Activated CD4-positive, alpha-beta memory T cell treated with anti-CD3 and anti-CD28 coated beads for 36 hours (primary cell): ENCODE data around the gene DBNDD2. TPM values are rescaled to one million over a fixed set of nuclear protein-coding genes. Genes with fewer than 3 reads are reported as not detected.
A peak's percentile ranks its signal among the peaks of the same experiment; 100 is the strongest.

ENCODE experiments used
- CTCF ChIA-PET: fragments of 350-600 bp; sonication (Branson Sonifier 250); formaldehyde crosslinking; loops from one replicate; lab custom pipeline; 2021; ENCODE audit warnings: antibody characterized with exemption, inconsistent platforms; lab: Charles Lee
- POLR2A ChIA-PET: fragments of 350-600 bp; sonication (Branson Sonifier 250); formaldehyde crosslinking; loops from one replicate; lab custom pipeline; 2021; ENCODE audit warnings: antibody characterized with exemption; lab: Charles Lee
- DNase-seq: peaks from one replicate; pipeline ENCODE4 v3.0.0-alpha.2; 2020
- H3K27ac Mint-ChIP-seq: one replicate; pipeline ENCODE4 v1.8.0; 2021; ENCODE audit warnings: mixed read lengths
- H3K27me3 Mint-ChIP-seq: one replicate; pipeline ENCODE4 v1.8.0; 2021; ENCODE audit warnings: mixed read lengths
- H3K36me3 Mint-ChIP-seq: one replicate; pipeline ENCODE4 v1.8.0; 2021; ENCODE audit warnings: mixed read lengths
- H3K4me1 Mint-ChIP-seq: one replicate; pipeline ENCODE4 v1.8.0; 2021; ENCODE audit warnings: low read depth, mixed read lengths
- H3K4me3 Mint-ChIP-seq: one replicate; pipeline ENCODE4 v1.8.0; 2021; ENCODE audit warnings: mild to moderate bottlenecking, mixed read lengths
- H3K9me3 Mint-ChIP-seq: one replicate; pipeline ENCODE4 v1.8.0; 2021; ENCODE audit warnings: mixed read lengths
- intact Hi-C: fragments of 100-400 bp; cut with micrococcal nuclease; formaldehyde crosslinking; loops from one replicate; pipeline ENCODE4 v1.15.1; 2023
- total RNA-seq, 2 experiments: library from RNA; stranded (reverse); gene quantifications; one replicate each; pipeline ENCODE4 v1.2.3, GENCODE V29; 2021

DBNDD2 gene
- 10 to 100 TPM; 21.6 to 22.6 TPM for total RNA-seq

GRCh38 chr20:45407783-45408645, at the start of gene DBNDD2:
DBNDD2 (plus strand) TSS chr20:45408289; CDS start chr20:45408468, 179 bp downstream.
- POLR2A ChIA-PET: interaction anchor here (0.6 to 1.4 kb wide), 4 partner anchors 8 to 34 kb away, joined by 3 to 10 read pairs (median 4); partner anchors contain the start of gene PIGT
- CTCF ChIA-PET: interaction anchor here (1.1 to 1.7 kb wide), 5 partner anchors 29 to 363 kb away, joined by 3 to 14 read pairs (median 7); partner anchors contain the start of gene SYS1
- DNase-seq: peak; percentile 33
- intact Hi-C loops: loop anchor here (1.0 kb wide), 1 partner anchor 7 kb away; no protein-coding TSS in a partner anchor
- peaks cover 13% of the 10 kb centered on the region for H3K4me1 Mint-ChIP-seq
- peak within 1 kb of the TSS; percentile 54 for H3K27ac Mint-ChIP-seq
- peak within 1 kb of the TSS; percentile 78 for H3K4me3 Mint-ChIP-seq
- H3K27me3 Mint-ChIP-seq: peaks cover 2% of the 10 kb centered on the region
- no peaks in the 10 kb centered on the region for H3K9me3 Mint-ChIP-seq
- peaks cover 4% of the 10 kb centered on the region for H3K36me3 Mint-ChIP-seq

GRCh38 chr20:45359069-45359405, 49.1 kb upstream of the DBNDD2 start:
- DNase-seq: no peak
- no peaks in the 10 kb centered on the region for H3K9me3 Mint-ChIP-seq
- no peak overlapping the region for H3K27ac Mint-ChIP-seq
- peaks cover 48% of the 10 kb centered on the region for H3K4me1 Mint-ChIP-seq
- H3K27me3 Mint-ChIP-seq: no peaks in the 10 kb centered on the region
- intact Hi-C loops: no loop called here
- CTCF ChIA-PET: interaction anchor here (1.0 to 10.0 kb wide), 7 partner anchors 11 to 413 kb away, joined by 3 to 175 read pairs (median 5); partner anchors contain the start of genes SDC4 and TP53TG5
- H3K36me3 Mint-ChIP-seq: peaks cover 3% of the 10 kb centered on the region
- no peak overlapping the region for H3K4me3 Mint-ChIP-seq
- POLR2A ChIA-PET: no interaction called here

- Mint-ChIP-seq H3K9me3 (no peaks in the 10 kb centered on the region), H3K36me3 (peaks cover 3% of the 10 kb centered on the region), H3K27me3 (no peaks in the 10 kb centered on the region), H3K4me3 (no peak overlapping the region), H3K27ac (no peak overlapping the region), H3K4me1 (peaks cover 45% of the 10 kb centered on the region)
- POLR2A ChIA-PET: no interaction called here
- CTCF ChIA-PET: interaction anchor here (1.0 to 10.0 kb wide), 8 partner anchors 11 to 412 kb away, joined by 3 to 175 read pairs (median 4); partner anchors contain the start of genes SDC4 and TP53TG5
- DNase-seq: no peak
- intact Hi-C loops: loop anchor here (5.0 kb wide), 1 partner anchor 433 kb away; the partner anchor contains the start of genes DNTTIP1 and WFDC3
Observed at GRCh38 chr20:45359406-45360148, 48.5 kb upstream of the DBNDD2 start.

- H3K27me3 Mint-ChIP-seq: no peaks in the 10 kb centered on the region
- no peaks in the 10 kb centered on the region for H3K9me3 Mint-ChIP-seq
- DNase-seq: no peak
- H3K4me1 Mint-ChIP-seq: peaks cover 44% of the 10 kb centered on the region
- H3K36me3 Mint-ChIP-seq: peaks cover 9% of the 10 kb centered on the region
- intact Hi-C loops: loop anchor here (1.0 to 5.0 kb wide), 4 partner anchors 13 to 431 kb away; partner anchors contain the start of genes DNTTIP1, SDC4 and WFDC3
- ChIA-PET POLR2A (interaction anchor here (2.1 to 3.2 kb wide), 3 partner anchors 12 to 51 kb away, joined by 7 to 19 read pairs (median 16); partner anchors contain the start of gene SDC4), CTCF (interaction anchor here (1.1 to 21.4 kb wide), 9 partner anchors 13 to 409 kb away, joined by 4 to 503 read pairs (median 16); partner anchors contain the start of genes PIGT and TP53TG5)
- H3K4me3 Mint-ChIP-seq: no peak overlapping the region
- H3K27ac Mint-ChIP-seq: no peak overlapping the region
Observed at GRCh38 chr20:45361793-45362192, 46.3 kb upstream of the DBNDD2 start.

- H3K4me3 Mint-ChIP-seq: peak within 1 kb of the TSS; percentile 96
- no peaks in the 10 kb centered on the region for H3K27me3 Mint-ChIP-seq
- DNase-seq: peak; percentile 99
- no peaks in the 10 kb centered on the region for H3K9me3 Mint-ChIP-seq
- H3K4me1 Mint-ChIP-seq: peaks cover 46% of the 10 kb centered on the region
- intact Hi-C loops: loop anchor here (1.0 to 5.0 kb wide), 6 partner anchors 10 to 429 kb away; partner anchors contain the start of genes DNTTIP1, PIGT, SDC4 and WFDC3
- H3K27ac Mint-ChIP-seq: peak within 1 kb of the TSS; percentile 94
- CTCF ChIA-PET: interaction anchor here (0.7 to 21.4 kb wide), 34 partner anchors 9 to 608 kb away, joined by 3 to 503 read pairs (median 5); partner anchors contain the start of genes DNTTIP1, PIGT, SDC4 and TP53TG5
- POLR2A ChIA-PET: interaction anchor here (0.5 to 3.2 kb wide), 11 partner anchors 9 to 381 kb away, joined by 3 to 19 read pairs (median 7); partner anchors contain the start of genes PIGT and SDC4
- H3K36me3 Mint-ChIP-seq: peaks cover 15% of the 10 kb centered on the region
Observed at GRCh38 chr20:45362804-45363610, 45.1 kb upstream of the DBNDD2 start, which contains the start of gene SYS1. SYS1 (plus strand) TSS chr20:45363156; CDS start chr20:45363532, 376 bp downstream.

GRCh38 chr20:45363611-45364492, 44.2 kb upstream of the DBNDD2 start:
- CTCF ChIA-PET: interaction anchor here (0.7 to 21.4 kb wide), 31 partner anchors 9 to 607 kb away, joined by 3 to 503 read pairs (median 5); partner anchors contain the start of genes DNTTIP1, PIGT, SDC4 and TP53TG5
- POLR2A ChIA-PET: interaction anchor here (0.8 to 3.2 kb wide), 8 partner anchors 8 to 73 kb away, joined by 3 to 19 read pairs (median 10); partner anchors contain the start of genes PIGT and SDC4
- DNase-seq: no peak
- peaks cover 17% of the 10 kb centered on the region for H3K36me3 Mint-ChIP-seq
- peak overlapping the region; percentile 96 for H3K4me3 Mint-ChIP-seq
- H3K9me3 Mint-ChIP-seq: no peaks in the 10 kb centered on the region
- peak overlapping the region; percentile 94 for H3K27ac Mint-ChIP-seq
- intact Hi-C loops: loop anchor here (1.0 to 5.0 kb wide), 5 partner anchors 9 to 428 kb away; partner anchors contain the start of genes DNTTIP1, PIGT, SDC4 and WFDC3
- peaks cover 48% of the 10 kb centered on the region for H3K4me1 Mint-ChIP-seq
- no peaks in the 10 kb centered on the region for H3K27me3 Mint-ChIP-seq

GRCh38 chr20:45365444-45365970, 42.6 kb upstream of the DBNDD2 start:
- no peak overlapping the region for H3K4me3 Mint-ChIP-seq
- H3K27me3 Mint-ChIP-seq: no peaks in the 10 kb centered on the region
- peaks cover 50% of the 10 kb centered on the region for H3K4me1 Mint-ChIP-seq
- H3K36me3 Mint-ChIP-seq: peaks cover 17% of the 10 kb centered on the region
- POLR2A ChIA-PET: no interaction called here
- CTCF ChIA-PET: interaction anchor here (0.5 to 21.4 kb wide), 6 partner anchors 9 to 227 kb away, joined by 3 to 503 read pairs (median 44); partner anchors contain the start of genes PIGT and TP53TG5
- no peak for DNase-seq
- no peaks in the 10 kb centered on the region for H3K9me3 Mint-ChIP-seq
- H3K27ac Mint-ChIP-seq: no peak overlapping the region
- intact Hi-C loops: no loop called here

GRCh38 chr20:45366192-45366591, 41.9 kb upstream of the DBNDD2 start:
- Mint-ChIP-seq H3K4me1 (peaks cover 50% of the 10 kb centered on the region), H3K9me3 (no peaks in the 10 kb centered on the region), H3K27me3 (no peaks in the 10 kb centered on the region), H3K36me3 (peaks cover 17% of the 10 kb centered on the region), H3K4me3 (no peak overlapping the region), H3K27ac (no peak overlapping the region)
- POLR2A ChIA-PET: no interaction called here
- intact Hi-C loops: no loop called here
- no peak for DNase-seq
- CTCF ChIA-PET: interaction anchor here (10.0 to 21.4 kb wide), 2 partner anchors 9 to 70 kb away, joined by 175 to 503 read pairs; partner anchors contain the start of gene TP53TG5

- Mint-ChIP-seq H3K27me3 (no peaks in the 10 kb centered on the region), H3K27ac (peak overlapping the region; percentile 24), H3K9me3 (no peaks in the 10 kb centered on the region), H3K36me3 (peaks cover 17% of the 10 kb centered on the region), H3K4me1 (peaks cover 50% of the 10 kb centered on the region), H3K4me3 (no peak overlapping the region)
- ChIA-PET CTCF (interaction anchor here (0.6 to 21.4 kb wide), 2 partner anchors 70 to 144 kb away, joined by 3 to 503 read pairs; no protein-coding TSS in a partner anchor), POLR2A (no interaction called here)
- intact Hi-C loops: no loop called here
- DNase-seq: no peak
Observed at GRCh38 chr20:45366631-45367030, 41.5 kb upstream of the DBNDD2 start.
